ENCODE data around the gene GNAL.

Gene GNAL

GRCh38 chr18:11750171-11750570, 61.1 kb downstream of the GNAL start:
- H3K9me3 ChIP-seq (ENCODE audit: insufficient read depth, low read length, severe bottlenecking), result no peaks in the 10 kb centered on the region
- no peak overlapping the region for H3K4me2 ChIP-seq (ENCODE audit: insufficient read depth, low read length)
- no peak overlapping the region for H2AFZ ChIP-seq (ENCODE audit: low read depth, low read length)
- no peak overlapping the region for H3K27ac ChIP-seq (ENCODE audit: low read length)
- no peak for ATAC-seq (ENCODE audit: insufficient read depth, low read depth)
- no peaks in the 10 kb centered on the region for H3K79me2 ChIP-seq (ENCODE audit: insufficient read depth, low read length)
- TF ChIP-seq, protein P1, sequence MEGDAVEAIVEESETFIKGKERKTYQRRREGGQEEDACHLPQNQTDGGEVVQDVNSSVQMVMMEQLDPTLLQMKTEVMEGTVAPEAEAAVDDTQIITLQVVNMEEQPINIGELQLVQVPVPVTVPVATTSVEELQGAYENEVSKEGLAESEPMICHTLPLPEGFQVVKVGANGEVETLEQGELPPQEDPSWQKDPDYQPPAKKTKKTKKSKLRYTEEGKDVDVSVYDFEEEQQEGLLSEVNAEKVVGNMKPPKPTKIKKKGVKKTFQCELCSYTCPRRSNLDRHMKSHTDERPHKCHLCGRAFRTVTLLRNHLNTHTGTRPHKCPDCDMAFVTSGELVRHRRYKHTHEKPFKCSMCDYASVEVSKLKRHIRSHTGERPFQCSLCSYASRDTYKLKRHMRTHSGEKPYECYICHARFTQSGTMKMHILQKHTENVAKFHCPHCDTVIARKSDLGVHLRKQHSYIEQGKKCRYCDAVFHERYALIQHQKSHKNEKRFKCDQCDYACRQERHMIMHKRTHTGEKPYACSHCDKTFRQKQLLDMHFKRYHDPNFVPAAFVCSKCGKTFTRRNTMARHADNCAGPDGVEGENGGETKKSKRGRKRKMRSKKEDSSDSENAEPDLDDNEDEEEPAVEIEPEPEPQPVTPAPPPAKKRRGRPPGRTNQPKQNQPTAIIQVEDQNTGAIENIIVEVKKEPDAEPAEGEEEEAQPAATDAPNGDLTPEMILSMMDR (IDR thresholded peaks at IDR 0.05; ENCODE audit: borderline replicate concordance, extremely low read depth, low read length, poor library complexity, severe bottlenecking), result no peak
- no peak for TF ChIP-seq EZH2 (IDR thresholded peaks at IDR 0.05; ENCODE audit: borderline replicate concordance, low read depth, low read length, severe bottlenecking)
- peaks cover 3% of the 10 kb centered on the region for H3K27me3 ChIP-seq (ENCODE audit: insufficient read depth, low read length, poor library complexity)
- no peak overlapping the region for H3K9ac ChIP-seq (ENCODE audit: low read depth, low read length)
- H3K4me3 ChIP-seq (ENCODE audit: low read depth in 1 of 2, low read length in 2 of 2), result no peak overlapping the region
- H3K4me1 ChIP-seq (ENCODE audit: insufficient read depth, low read length), result no peaks in the 10 kb centered on the region
- H4K20me1 ChIP-seq (ENCODE audit: insufficient read depth, low read length), result no peaks in the 10 kb centered on the region
- no peak for DNase-seq
- no peaks in the 10 kb centered on the region for H3K36me3 ChIP-seq (ENCODE audit: insufficient read depth, low read length)

GRCh38 chr18:11750581-11751310, 61.7 kb downstream of the GNAL start:
- TF ChIP-seq, protein P1 (IDR thresholded peaks at IDR 0.05; ENCODE audit: borderline replicate concordance, extremely low read depth, low read length, poor library complexity, severe bottlenecking), result no peak
- TF ChIP-seq EZH2 (IDR thresholded peaks at IDR 0.05; ENCODE audit: borderline replicate concordance, low read depth, low read length, severe bottlenecking), result no peak
- Histone ChIP-seq H3K79me2 (ENCODE audit: insufficient read depth, low read length) (no peaks in the 10 kb centered on the region), H3K36me3 (ENCODE audit: insufficient read depth, low read length) (no peaks in the 10 kb centered on the region), H3K9me3 (ENCODE audit: insufficient read depth, low read length, severe bottlenecking) (no peaks in the 10 kb centered on the region), H3K27me3 (ENCODE audit: insufficient read depth, low read length, poor library complexity) (peaks cover 3% of the 10 kb centered on the region), H3K4me2 (ENCODE audit: insufficient read depth, low read length) (no peak overlapping the region), H3K9ac (ENCODE audit: low read depth, low read length) (no peak overlapping the region), H4K20me1 (ENCODE audit: insufficient read depth, low read length) (no peaks in the 10 kb centered on the region), H3K27ac (ENCODE audit: low read length) (no peak overlapping the region), H3K4me1 (ENCODE audit: insufficient read depth, low read length) (no peaks in the 10 kb centered on the region), H2AFZ (ENCODE audit: low read depth, low read length) (no peak overlapping the region), H3K4me3 (ENCODE audit: low read depth in 1 of 2, low read length in 2 of 2) (no peak overlapping the region)
- DNase-seq (no peak), ATAC-seq (ENCODE audit: insufficient read depth, low read depth) (no peak)

DNA sequence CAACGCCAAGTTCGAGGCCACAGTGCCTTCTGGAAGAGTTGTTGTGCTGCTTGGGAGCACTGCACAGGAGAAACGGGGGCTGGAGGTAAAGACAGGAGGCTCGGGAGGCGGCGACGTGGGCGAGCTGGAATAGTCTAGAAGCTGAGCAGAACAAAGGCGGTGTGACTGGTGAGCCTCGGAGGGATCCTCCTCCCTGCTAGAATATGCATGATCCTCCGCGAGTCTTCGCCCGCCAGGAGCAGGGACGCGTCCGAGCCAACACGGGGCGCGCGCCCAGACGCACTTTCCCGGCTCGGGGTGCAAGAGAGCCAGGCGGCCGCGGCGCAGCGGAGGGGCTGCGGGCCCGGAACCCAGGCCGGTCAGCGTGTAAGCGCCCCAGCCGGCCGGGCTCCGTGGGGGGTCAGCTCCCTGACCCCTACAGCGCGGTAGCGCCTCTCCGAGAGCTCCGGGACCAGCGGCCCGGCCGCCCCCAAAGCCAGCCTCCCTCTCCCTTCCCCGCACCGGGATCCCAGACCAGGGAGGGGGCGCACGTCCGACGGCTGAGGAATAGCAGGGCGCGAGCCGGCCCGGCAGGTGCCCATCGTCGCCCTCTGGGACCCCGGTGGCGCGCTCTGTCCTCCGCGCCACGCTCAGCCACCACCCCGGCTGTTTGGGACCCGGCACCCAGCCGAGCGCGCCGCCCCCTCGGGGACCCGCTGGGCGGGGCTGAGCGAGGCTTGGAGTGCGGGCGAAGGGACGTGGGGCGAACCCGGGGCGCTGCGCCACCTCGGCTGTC, 62.5 kb downstream of the GNAL start:
- peaks cover 3% of the 10 kb centered on the region for H3K27me3 ChIP-seq (ENCODE audit: insufficient read depth, low read length, poor library complexity)
- no peaks in the 10 kb centered on the region for H3K4me1 ChIP-seq (ENCODE audit: insufficient read depth, low read length)
- no peaks in the 10 kb centered on the region for H3K9me3 ChIP-seq (ENCODE audit: insufficient read depth, low read length, severe bottlenecking)
- H3K79me2 ChIP-seq (ENCODE audit: insufficient read depth, low read length), result no peaks in the 10 kb centered on the region
- TF ChIP-seq, protein P1 (IDR thresholded peaks at IDR 0.05; ENCODE audit: borderline replicate concordance, extremely low read depth, low read length, poor library complexity, severe bottlenecking), result no peak
- no peak for TF ChIP-seq EZH2 (IDR thresholded peaks at IDR 0.05; ENCODE audit: borderline replicate concordance, low read depth, low read length, severe bottlenecking)
- H3K4me3 ChIP-seq (ENCODE audit: low read depth in 1 of 2, low read length in 2 of 2), result no peak overlapping the region
- H3K4me2 ChIP-seq (ENCODE audit: insufficient read depth, low read length), result no peak overlapping the region
- no peak overlapping the region for H2AFZ ChIP-seq (ENCODE audit: low read depth, low read length)
- H3K36me3 ChIP-seq (ENCODE audit: insufficient read depth, low read length), result no peaks in the 10 kb centered on the region
- DNase-seq, result no peak
- no peak for ATAC-seq (ENCODE audit: insufficient read depth, low read depth)
- no peak overlapping the region for H3K27ac ChIP-seq (ENCODE audit: low read length)
- no peaks in the 10 kb centered on the region for H4K20me1 ChIP-seq (ENCODE audit: insufficient read depth, low read length)
- H3K9ac ChIP-seq (ENCODE audit: low read depth, low read length), result no peak overlapping the region

Measured in DND-41 (cell line).